Glutamatergic neuron (in vitro differentiated cells): Measurements from ENCODE around the gene MARCHF9. TPM values are rescaled to one million over a fixed set of nuclear protein-coding genes. Genes with fewer than 3 reads are reported as not detected.

ENCODE experiments used
- DNase-seq: peaks from one replicate; pipeline ENCODE4 v3.0.0; 2022
- H3K27ac Mint-ChIP-seq: one replicate; pipeline ENCODE4 v1.8.0; 2020; ENCODE audit warnings: mild to moderate bottlenecking, mixed read lengths, inconsistent platforms; ENCODE audit not compliant: unreplicated experiment
- H3K27me3 Mint-ChIP-seq: one replicate; pipeline ENCODE4 v1.8.0; 2020; ENCODE audit warnings: mild to moderate bottlenecking, moderate library complexity, mixed read lengths, inconsistent platforms; ENCODE audit not compliant: unreplicated experiment
- H3K36me3 Mint-ChIP-seq: one replicate; pipeline ENCODE4 v1.8.0; 2020; ENCODE audit warnings: mild to moderate bottlenecking, mixed read lengths, inconsistent platforms; ENCODE audit not compliant: unreplicated experiment
- H3K4me1 Mint-ChIP-seq: one replicate; pipeline ENCODE4 v1.8.0; 2020; ENCODE audit warnings: mild to moderate bottlenecking, low read depth, mixed read lengths, inconsistent platforms; ENCODE audit not compliant: unreplicated experiment
- H3K4me3 Mint-ChIP-seq: one replicate; pipeline ENCODE4 v1.8.0; 2020; ENCODE audit warnings: mild to moderate bottlenecking, mixed read lengths, inconsistent platforms; ENCODE audit not compliant: unreplicated experiment
- H3K9me3 Mint-ChIP-seq: one replicate; pipeline ENCODE4 v1.8.0; 2020; ENCODE audit warnings: mild to moderate bottlenecking, moderate library complexity, mixed read lengths, inconsistent platforms; ENCODE audit not compliant: unreplicated experiment
- total RNA-seq: library from RNA; stranded (reverse); fragmentation: NEBNext Ultra II Directional; extraction: Animal tissue kit (Norgen Biotek cat#: 25700); gene quantifications from one replicate; pipeline ENCODE4 v1.2.1, GENCODE V29; 2021; ENCODE audit not compliant: unreplicated experiment
- TF ChIP-seq, protein P1 (sequence below): fragments of 200-600 bp; sonication (generic); IDR thresholded peaks from one replicate; pipeline ENCODE4 v1.5.0; 2021; ENCODE audit not compliant: partially characterized antibody, unreplicated experiment

The MARCHF9 gene
- total RNA-seq, 1 donor from 2014 or later = 26.7 TPM

DNA sequence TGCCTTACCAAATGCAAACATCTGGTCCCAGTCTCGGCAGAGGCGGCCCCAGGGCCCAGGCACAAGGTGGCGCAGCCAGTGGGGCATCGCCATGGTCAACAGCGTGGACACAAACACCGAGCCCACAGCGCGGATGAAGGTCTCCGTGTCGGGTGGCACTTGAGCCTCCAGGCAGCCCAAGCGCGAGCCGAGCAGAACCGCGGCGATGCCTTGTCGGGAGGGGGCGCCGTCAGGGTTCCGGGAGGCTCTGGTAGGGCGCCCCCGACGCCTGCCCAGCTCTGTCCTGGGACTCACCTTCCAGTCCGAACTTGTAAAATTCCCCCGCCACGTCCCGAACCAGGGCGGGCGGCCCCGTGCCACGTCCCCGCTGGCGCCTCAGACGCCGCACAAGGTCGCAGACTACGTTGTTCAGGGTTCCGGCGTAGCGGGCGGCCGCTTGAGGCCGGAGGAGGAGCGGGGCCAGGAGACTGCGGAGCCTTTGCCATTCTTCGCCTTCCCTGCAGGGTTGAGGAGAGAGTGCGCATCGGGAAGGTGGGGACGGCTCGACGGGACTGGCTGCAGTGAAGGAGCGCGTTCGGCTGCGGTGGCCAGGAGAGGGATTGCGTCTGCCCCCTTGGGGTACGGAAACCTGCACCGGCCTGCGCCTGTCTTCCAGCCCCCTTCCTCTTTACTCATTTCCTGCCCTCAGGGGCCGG, 10.2 kb downstream of the MARCHF9 start:
- H3K36me3 Mint-ChIP-seq = peaks cover 6% of the 10 kb centered on the region
- TF ChIP-seq, protein P1, sequence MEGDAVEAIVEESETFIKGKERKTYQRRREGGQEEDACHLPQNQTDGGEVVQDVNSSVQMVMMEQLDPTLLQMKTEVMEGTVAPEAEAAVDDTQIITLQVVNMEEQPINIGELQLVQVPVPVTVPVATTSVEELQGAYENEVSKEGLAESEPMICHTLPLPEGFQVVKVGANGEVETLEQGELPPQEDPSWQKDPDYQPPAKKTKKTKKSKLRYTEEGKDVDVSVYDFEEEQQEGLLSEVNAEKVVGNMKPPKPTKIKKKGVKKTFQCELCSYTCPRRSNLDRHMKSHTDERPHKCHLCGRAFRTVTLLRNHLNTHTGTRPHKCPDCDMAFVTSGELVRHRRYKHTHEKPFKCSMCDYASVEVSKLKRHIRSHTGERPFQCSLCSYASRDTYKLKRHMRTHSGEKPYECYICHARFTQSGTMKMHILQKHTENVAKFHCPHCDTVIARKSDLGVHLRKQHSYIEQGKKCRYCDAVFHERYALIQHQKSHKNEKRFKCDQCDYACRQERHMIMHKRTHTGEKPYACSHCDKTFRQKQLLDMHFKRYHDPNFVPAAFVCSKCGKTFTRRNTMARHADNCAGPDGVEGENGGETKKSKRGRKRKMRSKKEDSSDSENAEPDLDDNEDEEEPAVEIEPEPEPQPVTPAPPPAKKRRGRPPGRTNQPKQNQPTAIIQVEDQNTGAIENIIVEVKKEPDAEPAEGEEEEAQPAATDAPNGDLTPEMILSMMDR = peak; percentile 20
- no peak overlapping the region for H3K4me3 Mint-ChIP-seq

GRCh38 chr12:57765698-57766463, 11.0 kb downstream of the MARCHF9 start:
- no peak overlapping the region for H3K27ac Mint-ChIP-seq
- peaks cover 5% of the 10 kb centered on the region for H3K4me1 Mint-ChIP-seq
- peaks cover 4% of the 10 kb centered on the region for H3K9me3 Mint-ChIP-seq
- H3K4me3 Mint-ChIP-seq = peak overlapping the region; percentile 59
- TF ChIP-seq, protein P1 = no peak
- DNase-seq = peak; percentile 39
- peaks cover 6% of the 10 kb centered on the region for H3K36me3 Mint-ChIP-seq
- H3K27me3 Mint-ChIP-seq = peaks cover 18% of the 10 kb centered on the region

More for the DNA sequence above, 10.2 kb downstream of the MARCHF9 start:
- H3K9me3 Mint-ChIP-seq = peaks cover 4% of the 10 kb centered on the region
- DNase-seq = peak; percentile 67
- peaks cover 18% of the 10 kb centered on the region for H3K27me3 Mint-ChIP-seq
- no peak overlapping the region for H3K27ac Mint-ChIP-seq
- peaks cover 5% of the 10 kb centered on the region for H3K4me1 Mint-ChIP-seq

- H3K36me3 Mint-ChIP-seq = peaks cover 6% of the 10 kb centered on the region
- H3K4me3 Mint-ChIP-seq = peak within 1 kb of the TSS; percentile 59
- no peak for DNase-seq
- TF ChIP-seq, protein P1 = no peak
- no peak within 1 kb of the TSS for H3K27ac Mint-ChIP-seq
- peaks cover 8% of the 10 kb centered on the region for H3K4me1 Mint-ChIP-seq
- H3K27me3 Mint-ChIP-seq = peaks cover 21% of the 10 kb centered on the region
- H3K9me3 Mint-ChIP-seq = peaks cover 8% of the 10 kb centered on the region
These were observed 11.8 kb downstream of the MARCHF9 start, which contains the start of gene CYP27B1 for GRCh38 chr12:57766464-57767304. TSS of gene CYP27B1 (minus strand) at chr12:57767078. CDS start at chr12:57767041, 37 bp downstream.

GRCh38 chr12:57767305-57767698, 12.4 kb downstream of the MARCHF9 start:
- Mint-ChIP-seq H3K27me3 (peaks cover 22% of the 10 kb centered on the region), H3K4me1 (peaks cover 10% of the 10 kb centered on the region), H3K27ac (no peak overlapping the region), H3K9me3 (peaks cover 10% of the 10 kb centered on the region), H3K36me3 (peaks cover 6% of the 10 kb centered on the region), H3K4me3 (no peak overlapping the region)
- DNase-seq = no peak
- TF ChIP-seq, protein P1 = no peak
